CMK (cell line): ENCODE results near the gene ARHGEF4.

Experiments used
- DNase-seq: peaks from one replicate; pipeline ENCODE4 v3.0.0-alpha.2; 2010; ENCODE audit warnings: low read depth

ARHGEF4 gene

GRCh38 chr2:131039101-131039440 is 202.4 kb downstream of the ARHGEF4 start:
- no peak for DNase-seq

- DNase-seq = no peak
Measured at GRCh38 chr2:131039535-131039907, 202.8 kb downstream of the ARHGEF4 start.

GRCh38 chr2:131039908-131040660 is 203.4 kb downstream of the ARHGEF4 start:
- DNase-seq = no peak

GRCh38 chr2:131040661-131041401 is 204.1 kb downstream of the ARHGEF4 start:
- DNase-seq = peak; percentile 7

- peak; percentile 9 for DNase-seq
Measured at GRCh38 chr2:131041402-131042147, 204.9 kb downstream of the ARHGEF4 start.

- no peak for DNase-seq
Measured at GRCh38 chr2:131042148-131042775, 205.5 kb downstream of the ARHGEF4 start.

GRCh38 chr2:131043199-131044074 is 206.7 kb downstream of the ARHGEF4 start:
- no peak for DNase-seq

- no peak for DNase-seq
Measured at GRCh38 chr2:131044075-131044756, 207.5 kb downstream of the ARHGEF4 start.

GRCh38 chr2:131044757-131045150 is 208.0 kb downstream of the ARHGEF4 start:
- no peak for DNase-seq

- DNase-seq = no peak
Measured at GRCh38 chr2:131045286-131046027, 208.7 kb downstream of the ARHGEF4 start.

GRCh38 chr2:131046028-131046917 is 209.6 kb downstream of the ARHGEF4 start:
- no peak for DNase-seq

- no peak for DNase-seq
Measured at GRCh38 chr2:131046918-131047652, 210.4 kb downstream of the ARHGEF4 start.

- DNase-seq = no peak
Measured at GRCh38 chr2:131047920-131048560, 211.3 kb downstream of the ARHGEF4 start.

- DNase-seq = no peak
Measured at GRCh38 chr2:131048641-131049040, 211.9 kb downstream of the ARHGEF4 start.

- no peak for DNase-seq
Measured at GRCh38 chr2:131049150-131049718, 212.5 kb downstream of the ARHGEF4 start.

GRCh38 chr2:131050896-131051295 is 214.2 kb downstream of the ARHGEF4 start:
- no peak for DNase-seq

- no peak for DNase-seq
Measured at GRCh38 chr2:131052741-131053263, 216.1 kb downstream of the ARHGEF4 start.
